SK-MEL-5 (cell line): ENCODE data around the gene ZNF280B. TPM values are rescaled to one million over a fixed set of nuclear protein-coding genes. Genes with fewer than 3 reads are reported as not detected.
"Not testable (repeated sequence)": the region's sequence is repeated elsewhere in the genome, so short reads cannot be mapped to it uniquely, and the experiment has no call there.

ENCODE experiments used
- DNase-seq: peaks from one replicate; pipeline ENCODE4 v3.0.0-alpha.2; 2016; ENCODE audit warnings: low read depth, low spot score
- in situ Hi-C: cut with HindIII; loops from 2 replicates; pipeline ENCODE4 v1.10.0; 2016; ENCODE audit warnings: low sequenced_read_pairs, high pct_unique_total_duplicates, low pct_unique_long_range_greater_than_20kb
- total RNA-seq: library from RNA; depleted of rRNA; stranded (reverse); fragments of >200 nt; shearing (Covaris generic); gene quantifications from 2 replicates; pipeline ENCODE4 v1.2.3, GENCODE V29; 2014

The ZNF280B gene
- total RNA-seq, 1 experiment from 2014 or later, result 9.1 TPM

DNA sequence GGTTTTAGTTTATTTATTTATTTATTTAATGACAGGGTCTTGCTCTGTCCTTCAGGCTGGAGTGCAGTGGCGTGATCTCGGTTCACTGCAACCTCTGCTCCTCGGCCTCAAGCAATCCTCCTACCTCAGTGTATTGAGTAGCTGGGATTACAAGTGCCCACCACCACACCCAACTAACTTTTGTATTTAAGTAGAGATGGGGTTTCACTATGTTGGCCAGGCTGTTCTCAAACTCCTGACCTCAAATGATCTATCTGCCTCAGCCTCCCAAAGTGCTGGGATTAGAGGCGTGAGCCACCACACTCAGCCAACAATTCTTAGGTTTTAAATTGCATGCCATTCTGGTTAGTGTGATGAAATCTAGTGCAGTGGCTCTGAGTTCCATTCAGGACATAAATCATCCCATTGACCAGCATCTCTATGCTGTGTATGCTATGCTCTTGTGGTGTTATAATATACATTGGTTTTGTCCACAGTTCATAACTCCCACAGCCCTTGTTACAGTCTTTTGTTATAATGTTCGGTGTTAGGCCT, 28.5 kb downstream of the ZNF280B start:
- DNase-seq, result no peak
- in situ Hi-C loops, result no loop called here

DNA sequence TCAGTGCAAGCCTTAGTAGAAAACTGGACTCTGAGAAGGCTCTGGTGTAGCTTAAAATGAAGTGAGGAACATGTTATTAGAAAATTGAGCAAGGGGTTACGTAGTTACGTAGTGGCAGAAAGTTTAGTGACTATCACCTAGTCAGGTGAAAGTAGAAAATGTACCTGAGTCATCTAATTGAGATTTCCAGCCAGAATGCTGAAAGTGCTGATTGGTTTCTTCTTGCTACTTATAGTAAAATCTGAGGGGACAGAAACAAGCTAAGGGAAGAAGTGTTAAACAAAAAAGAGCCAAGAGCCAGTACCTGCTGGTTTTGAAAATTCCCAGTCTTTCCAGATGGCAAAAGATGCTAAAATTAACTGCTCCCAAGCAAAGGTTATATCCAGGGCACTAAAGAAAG, 29.4 kb downstream of the ZNF280B start:
- no peak for DNase-seq
- in situ Hi-C loops, result no loop called here

DNA sequence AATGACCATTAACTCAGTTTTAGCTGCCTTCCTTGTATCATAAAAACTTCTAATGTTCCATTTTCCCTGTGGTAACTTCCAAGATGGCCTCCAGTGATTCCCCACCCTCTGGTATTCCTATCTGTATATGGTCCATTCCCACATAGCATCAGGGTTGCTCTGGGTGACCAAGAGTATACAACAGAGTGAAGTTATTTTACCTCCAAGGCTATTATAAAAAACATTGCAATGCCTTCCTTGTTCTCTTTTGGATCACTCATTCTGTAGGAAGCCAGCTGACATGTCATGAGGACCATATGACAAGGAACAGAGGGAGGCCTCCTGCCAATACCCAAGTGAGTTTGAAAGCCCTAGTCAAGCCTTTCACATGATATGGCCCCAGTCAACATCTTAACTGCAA, 30.1 kb downstream of the ZNF280B start:
- in situ Hi-C loops, result no loop called here
- DNase-seq, result peak; percentile 100

DNA sequence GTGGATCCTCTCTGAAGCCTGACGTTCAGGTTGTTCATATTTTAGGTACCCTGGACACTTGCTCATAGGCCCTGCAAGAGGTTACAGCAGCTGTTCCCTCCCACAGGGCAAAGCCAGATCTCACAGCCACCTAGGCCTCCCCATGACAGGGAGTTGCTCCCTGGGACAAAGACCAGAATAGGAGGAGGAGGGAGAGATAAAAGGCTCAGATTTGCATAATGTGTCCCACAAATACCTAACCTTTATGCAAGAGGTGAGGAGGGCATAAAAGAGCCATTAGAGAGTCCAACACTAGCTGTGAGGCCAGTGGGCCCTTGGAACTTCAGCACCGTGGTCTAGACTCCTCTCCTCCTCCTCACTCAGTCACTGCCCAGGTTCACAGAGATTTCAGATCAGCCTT, 33.8 kb downstream of the ZNF280B start:
- in situ Hi-C loops, result no loop called here
- DNase-seq, result no peak

DNA sequence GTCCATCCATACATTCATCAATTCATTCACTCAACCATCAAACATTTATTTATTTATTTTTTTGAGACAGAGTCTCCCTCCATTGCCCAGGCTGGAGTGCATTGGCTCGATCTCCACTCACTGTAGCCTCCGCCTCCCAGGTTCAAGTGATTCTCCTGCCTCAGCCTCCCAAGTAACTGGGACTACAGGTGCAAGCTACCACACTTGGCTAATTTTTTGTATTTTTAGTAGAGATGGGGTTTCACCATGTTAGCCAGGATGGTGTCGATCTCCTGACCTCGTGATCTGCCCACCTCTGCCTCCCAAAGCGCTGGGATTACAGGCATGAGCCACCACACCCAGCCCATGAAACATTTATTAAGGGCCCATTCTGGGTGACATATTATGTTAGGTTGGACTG, 37.4 kb downstream of the ZNF280B start:
- DNase-seq, in situ Hi-C loops: not testable (repeated sequence)

DNA sequence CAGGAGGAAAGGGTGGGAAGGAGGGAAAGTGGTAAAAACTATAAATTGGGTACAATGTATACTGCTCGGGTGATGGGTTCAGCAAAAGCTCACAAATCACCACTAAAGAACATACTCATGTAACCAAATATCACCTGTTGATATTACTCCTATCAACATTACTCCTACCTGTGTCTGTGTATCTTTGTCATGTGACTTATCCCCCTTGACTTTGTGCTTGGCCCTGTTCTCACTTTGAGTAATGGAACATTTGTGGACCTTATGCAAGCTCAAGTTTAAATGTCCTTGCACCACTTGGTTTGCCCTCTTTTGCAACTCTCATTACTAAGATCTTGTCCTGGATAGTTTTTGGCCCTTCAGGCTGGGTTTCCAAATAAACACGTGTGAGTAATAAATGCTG, 39.0 kb downstream of the ZNF280B start:
- in situ Hi-C loops, result no loop called here
- no peak for DNase-seq

DNA sequence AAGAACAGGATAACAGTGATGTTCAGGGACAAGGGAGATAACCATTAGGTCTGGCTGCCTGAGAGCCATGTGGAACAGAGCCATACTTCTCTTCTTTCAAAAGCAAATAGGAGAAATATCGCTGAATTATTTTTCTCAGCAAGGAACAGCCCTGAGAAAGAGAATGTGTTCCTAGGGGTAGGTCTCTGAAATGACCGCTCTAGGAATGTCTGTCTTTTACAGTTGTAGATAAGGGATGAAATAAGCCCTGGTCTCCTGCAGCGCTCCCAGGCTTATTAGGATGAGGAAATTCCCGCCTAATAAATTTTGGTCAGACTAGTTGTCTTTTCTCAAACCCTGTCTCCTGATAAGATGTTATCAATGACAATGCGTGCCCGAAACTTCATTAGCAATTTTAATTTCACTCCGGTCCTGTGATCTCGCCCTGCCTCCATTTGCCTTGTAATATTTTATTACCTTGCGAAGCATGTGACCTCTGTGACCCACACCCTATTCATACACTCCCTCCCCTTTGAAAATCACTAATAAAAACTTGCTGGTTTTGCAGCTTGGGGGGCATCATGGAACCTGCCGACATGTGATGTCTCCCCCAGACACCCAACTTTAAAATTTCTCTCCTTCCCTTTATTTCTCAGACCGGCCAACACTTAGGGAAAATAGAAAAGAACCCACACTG, 39.6 kb downstream of the ZNF280B start:
- in situ Hi-C loops, DNase-seq: not testable (repeated sequence)

DNA sequence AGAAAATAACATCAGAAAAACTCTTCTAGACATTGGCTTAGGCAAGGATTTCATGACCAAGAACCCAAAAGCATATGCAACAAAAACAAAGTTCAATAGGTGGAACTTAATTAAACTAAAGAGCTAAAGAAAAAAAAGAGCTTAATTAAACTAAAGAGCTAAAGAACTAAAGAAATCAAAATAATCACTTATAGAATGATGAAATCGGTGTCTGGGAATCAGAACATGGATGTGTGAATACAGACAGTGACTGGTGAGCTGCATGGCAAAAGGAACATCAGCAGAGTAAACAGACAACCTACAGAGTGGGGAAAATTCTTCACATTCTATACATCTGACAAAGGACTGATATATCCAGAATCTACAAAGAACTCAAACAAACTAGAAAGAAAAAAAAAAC, 41.4 kb downstream of the ZNF280B start:
- in situ Hi-C loops, result no loop called here
- DNase-seq, result no peak

DNA sequence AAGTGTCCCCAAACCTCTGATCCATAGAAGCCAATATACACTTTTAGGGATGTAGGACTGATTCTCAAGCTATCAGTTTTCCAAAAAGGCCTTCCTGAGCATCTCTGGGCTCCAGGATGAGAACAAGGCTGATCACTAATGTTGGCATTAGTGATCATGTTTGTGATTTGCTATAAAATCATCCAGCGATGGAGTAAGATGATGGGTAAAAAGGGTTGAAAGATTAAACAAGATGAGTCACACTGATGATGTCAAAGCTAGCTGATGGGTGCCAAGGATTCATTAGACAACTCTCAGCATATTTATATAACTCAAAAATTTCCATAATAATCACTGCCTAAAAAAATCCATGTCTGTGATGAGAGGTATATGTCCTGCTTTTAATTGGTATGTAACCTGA, 42.8 kb downstream of the ZNF280B start:
- DNase-seq, result no peak
- in situ Hi-C loops, result no loop called here

DNA sequence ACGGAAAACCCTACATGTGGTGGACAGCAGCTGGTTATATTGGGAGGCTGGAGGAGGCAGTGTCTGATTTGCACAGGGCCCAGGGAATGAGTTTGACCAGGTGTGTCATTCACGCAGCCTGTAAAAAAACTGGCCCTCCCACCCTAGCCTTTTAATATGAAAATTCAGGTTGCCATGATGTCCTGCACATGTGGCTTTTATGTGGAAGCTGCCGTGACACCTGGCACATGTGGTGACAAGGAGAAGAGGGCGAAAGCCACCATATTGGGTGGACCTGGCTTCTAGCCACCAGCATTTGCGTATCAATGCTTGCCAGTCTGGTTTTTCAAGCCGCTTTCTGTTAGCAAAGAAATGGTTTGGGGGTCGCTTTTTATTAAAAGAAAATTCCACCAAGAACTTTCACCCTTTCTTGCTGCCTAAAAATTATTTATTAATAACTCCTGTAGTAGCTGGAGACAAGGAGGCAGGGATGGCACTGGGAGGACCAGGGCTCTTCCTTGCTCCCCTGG, 43.4 kb downstream of the ZNF280B start:
- in situ Hi-C loops, result no loop called here
- DNase-seq, result no peak

DNA sequence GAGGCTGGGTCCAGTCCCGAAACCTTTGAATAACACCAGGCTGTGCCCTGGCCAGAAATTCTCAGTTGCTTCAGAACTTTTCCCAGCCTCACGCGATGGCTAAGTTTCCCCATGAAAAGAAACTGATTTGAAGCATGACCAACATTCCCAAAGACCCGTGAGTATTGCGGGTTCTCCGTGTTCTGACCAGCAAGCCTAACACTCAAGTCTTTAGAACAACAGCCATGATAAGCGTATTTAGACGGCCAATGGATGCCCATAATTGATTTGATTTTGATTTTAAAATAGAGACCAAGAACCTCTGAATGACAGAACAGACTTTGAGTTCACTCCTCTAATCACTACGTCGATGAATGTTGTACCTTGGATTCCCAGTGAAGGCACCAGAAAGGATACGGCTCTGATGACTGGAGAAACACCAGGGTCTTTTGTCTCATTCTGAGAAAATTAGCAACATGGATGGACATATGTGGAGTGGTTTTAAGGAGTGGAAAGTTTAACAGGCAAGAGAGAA, 43.9 kb downstream of the ZNF280B start:
- in situ Hi-C loops, result no loop called here
- no peak for DNase-seq

DNA sequence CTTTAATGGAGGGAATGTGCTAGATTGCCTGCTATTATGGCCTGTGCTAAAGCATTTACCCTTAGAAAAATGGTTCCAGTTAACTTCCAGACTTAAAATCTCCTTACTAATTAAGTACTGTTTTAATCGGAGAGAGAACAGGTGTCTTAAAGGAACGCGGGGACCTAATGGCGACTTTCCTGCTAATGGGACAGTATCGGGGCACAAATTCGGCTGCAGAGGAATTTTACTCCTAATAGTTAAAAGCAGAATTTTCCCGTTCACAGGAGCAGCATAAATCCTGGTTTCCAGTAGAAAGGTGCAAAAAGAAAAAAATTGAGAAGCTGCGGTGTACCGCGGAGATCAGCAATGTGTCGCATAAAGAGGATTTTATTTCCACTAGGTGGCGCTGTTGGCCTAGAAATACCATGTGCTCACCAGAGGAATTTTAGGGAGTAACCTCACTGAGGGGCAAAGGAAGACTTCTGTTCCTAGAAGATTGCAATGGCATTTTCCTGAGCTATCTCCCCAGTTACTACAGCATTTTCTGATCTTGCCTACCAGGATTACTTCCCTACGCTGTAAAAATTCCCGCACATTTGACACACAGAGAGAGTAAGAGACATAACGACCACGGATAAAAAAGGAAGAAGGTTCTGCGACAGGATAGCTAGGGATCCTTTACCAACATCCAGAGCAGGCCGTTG, 44.5 kb downstream of the ZNF280B start:
- DNase-seq, result peak; percentile 87
- in situ Hi-C loops, result no loop called here

DNA sequence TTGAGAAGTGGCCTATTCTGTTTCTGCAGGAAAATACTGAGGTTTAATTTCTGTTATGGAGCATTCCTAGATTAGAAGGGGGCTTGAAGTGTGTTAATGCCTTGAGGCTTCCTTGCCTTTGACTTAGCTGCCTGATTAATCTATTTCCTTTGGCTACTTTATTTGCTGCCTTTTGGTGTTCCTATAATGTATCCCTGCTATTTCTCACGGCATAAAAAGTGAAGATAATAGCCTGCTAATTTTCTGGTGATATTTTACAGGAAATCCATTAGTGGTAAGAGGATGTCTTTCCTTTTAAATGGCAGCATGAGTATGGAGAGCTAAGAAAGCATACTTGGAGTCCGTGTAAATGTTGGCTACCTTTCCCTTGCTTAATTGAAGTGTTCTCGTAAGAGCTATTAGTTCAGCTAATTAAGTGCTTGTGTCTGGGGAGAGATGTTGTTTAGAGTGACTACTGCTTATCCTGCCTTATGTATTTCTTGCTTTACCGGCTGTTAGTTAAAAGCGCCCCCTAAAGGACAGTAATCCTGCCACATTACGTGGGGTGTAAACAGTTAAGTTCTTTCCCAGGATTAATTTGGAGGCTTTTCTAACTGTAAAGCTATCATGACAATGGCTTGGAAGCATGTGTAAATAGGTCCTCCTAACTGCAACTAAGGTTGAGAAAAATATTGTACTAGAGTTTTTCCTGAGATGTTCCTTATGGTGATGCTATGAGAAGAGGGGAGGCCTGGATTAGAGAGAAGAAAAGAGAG, 45.6 kb downstream of the ZNF280B start:
- peak; percentile 59 for DNase-seq
- in situ Hi-C loops, result no loop called here

DNA sequence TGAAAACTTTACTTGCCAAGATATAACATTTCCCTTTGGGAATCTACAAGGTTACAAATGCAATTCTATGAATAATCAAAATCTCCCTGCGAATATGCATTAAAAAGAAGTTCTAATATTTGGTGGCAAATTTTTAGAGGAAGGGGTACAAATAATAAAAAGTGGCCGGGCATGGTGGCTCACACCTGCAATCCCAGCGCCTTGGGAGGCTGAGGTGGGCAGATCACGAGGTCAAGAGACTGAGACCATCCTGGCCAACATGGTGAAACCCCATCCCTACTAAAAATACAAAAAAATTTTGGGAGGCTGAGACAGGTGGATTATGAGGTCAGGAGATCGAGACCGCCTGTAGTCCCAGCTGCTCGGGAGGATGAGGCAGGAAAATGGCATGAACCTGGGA, 47.0 kb downstream of the ZNF280B start:
- in situ Hi-C loops, result no loop called here
- no peak for DNase-seq

DNA sequence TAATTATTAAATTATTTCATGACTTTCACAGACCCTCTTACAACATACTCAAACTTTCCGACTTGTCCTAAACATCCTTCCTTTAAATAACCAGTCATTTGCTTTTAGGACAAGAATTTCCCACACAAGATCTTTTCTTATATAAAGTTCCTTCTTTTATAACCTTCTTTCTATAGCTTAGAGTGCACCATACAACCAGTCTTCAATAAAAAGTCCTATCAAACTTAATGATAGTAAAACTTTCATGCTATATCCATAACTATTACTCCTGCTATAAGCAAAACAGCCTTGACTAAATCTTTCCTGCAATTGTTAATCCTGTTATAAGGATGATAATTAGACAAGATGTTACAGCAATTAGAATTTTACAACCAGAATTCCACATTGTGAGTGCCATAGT, 47.4 kb downstream of the ZNF280B start:
- in situ Hi-C loops, result no loop called here
- no peak for DNase-seq

DNA sequence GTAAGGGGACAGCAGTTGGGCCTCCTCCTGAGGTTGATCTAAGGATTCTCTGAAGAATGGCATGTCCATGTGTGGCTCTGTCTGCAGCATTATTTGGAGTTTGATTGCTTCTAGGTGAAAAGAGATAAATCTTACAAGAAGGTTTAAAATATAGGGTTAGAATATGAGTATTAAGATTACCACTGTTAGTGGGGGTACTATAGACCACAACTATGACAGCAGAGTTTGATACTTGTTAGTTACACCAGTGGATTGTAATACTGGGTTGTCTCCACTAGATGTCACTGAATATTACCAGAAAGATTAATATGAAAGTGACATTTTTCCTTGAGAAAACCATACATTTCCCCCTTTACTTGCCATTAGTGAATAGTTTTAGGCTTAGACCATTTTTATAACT, 47.9 kb downstream of the ZNF280B start:
- in situ Hi-C loops, result no loop called here

DNA sequence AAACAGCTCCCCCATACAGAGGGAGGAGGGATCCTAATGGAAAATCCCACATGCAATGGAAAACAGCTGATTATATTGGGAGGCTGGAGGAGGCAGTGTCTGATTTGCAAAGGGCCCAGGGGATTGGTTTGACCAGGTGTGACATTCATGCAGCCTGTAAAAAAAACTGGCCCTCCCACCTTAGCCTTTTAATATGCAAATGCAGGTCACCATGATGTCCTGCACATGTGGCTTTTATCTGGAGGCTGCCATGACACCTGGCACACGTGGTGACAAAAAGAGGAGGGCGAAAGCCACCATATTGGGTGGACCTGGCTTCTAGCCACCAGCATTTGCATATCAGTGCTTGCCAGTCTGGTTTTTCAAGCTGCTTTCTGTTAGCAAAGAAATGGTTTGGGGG, 48.5 kb downstream of the ZNF280B start:
- DNase-seq, result no peak
- in situ Hi-C loops, result no loop called here

More for the DNA sequence above, 47.9 kb downstream of the ZNF280B start:
- DNase-seq, result peak; percentile 72
